A549 (cell line): ENCODE data around the gene MYOM1. TPM values are rescaled to one million over a fixed set of nuclear protein-coding genes. Genes with fewer than 3 reads are reported as not detected.

Experiments used
- ATAC-seq, 2 experiments: fragments of 200-7000 bp in 1 of 2; fragments of >200 bp in 1 of 2; cut with Nextera tagmentation in 1 of 2; cut with Tn5 transposase in 1 of 2; 3 replicates each; pipeline versions ENCODE4 v1.8.0 to v1.9.1; 2018 to 2020; ENCODE audit warnings: mild to moderate bottlenecking in 1 of 2, moderate library complexity in 1 of 2
- CTCF ChIA-PET: fragments of 300-600 bp; sonication (Branson Sonifier 250); formaldehyde crosslinking; extraction: SDS; loops from one replicate; lab custom pipeline; 2021; ENCODE audit warnings: antibody characterized with exemption, inconsistent platforms; lab: Yijun Ruan, JAX
- POLR2A ChIA-PET: fragments of 350-600 bp; formaldehyde crosslinking; extraction: SDS; loops from one replicate; lab custom pipeline; 2021; ENCODE audit warnings: antibody characterized with exemption, inconsistent platforms; lab: Yijun Ruan, JAX
- DNase-seq, 2 experiments: peaks; one replicate each; pipeline versions ENCODE4 v3.0.0 to v3.0.0-alpha.2; 2011 to 2016; ENCODE audit warnings: low read depth in 1 of 2, low spot score in 1 of 2
- FAIRE-seq: peaks from 2 replicates; lab custom pipeline; 2011; peaks lifted over from hg19 to GRCh38; lab: Jason Lieb, UNC
- H3K27ac ChIP-seq, 2 experiments: fragments of >200 bp; sonication (Bioruptor Twin); formaldehyde crosslinking; 3 replicates each; pipeline ENCODE4 v1.5.1; 2016 to 2017
- H3K4me1 ChIP-seq: fragments of >200 bp; sonication (Bioruptor Twin); formaldehyde crosslinking; 3 replicates; pipeline ENCODE4 v1.6.1; 2016
- H3K4me2 ChIP-seq: fragments of >200 bp; sonication (Bioruptor Twin); formaldehyde crosslinking; 3 replicates; pipeline ENCODE4 v1.6.1; 2016
- H3K4me3 ChIP-seq: fragments of >200 bp; sonication (Bioruptor Twin); formaldehyde crosslinking; 3 replicates; pipeline ENCODE4 v1.5.1; 2016
- H3K9me3 ChIP-seq: fragments of >200 bp; sonication (Bioruptor Twin); formaldehyde crosslinking; 3 replicates; pipeline ENCODE4 v1.6.1; 2016
- BHLHE40 ChIP-seq: IDR thresholded peaks from 2 replicates; pipeline ENCODE4 v1.6.1; 2012; ENCODE audit warnings: low read depth, low read length, inconsistent platforms
- CBX2 ChIP-seq: fragments of 200-600 bp; sonication (generic); IDR thresholded peaks from 2 replicates; pipeline ENCODE4 v1.6.1; 2016; ENCODE audit warnings: low read depth, mild to moderate bottlenecking, borderline replicate concordance
- CHD2 ChIP-seq: fragments of 150-350 bp; IDR thresholded peaks from 2 replicates; pipeline ENCODE4 v1.6.1; 2014; ENCODE audit warnings: low read length; ENCODE audit not compliant: partially characterized antibody
- E2F6 ChIP-seq: IDR thresholded peaks from 2 replicates; pipeline ENCODE4 v1.6.1; 2012; ENCODE audit warnings: low read depth, borderline replicate concordance
- EHF ChIP-seq: fragments of 250-450 bp; sonication (Bioruptor Pico); IDR thresholded peaks from 2 replicates; pipeline ENCODE4 v1.5.0; 2020; ENCODE audit warnings: mild to moderate bottlenecking
- EHMT2 ChIP-seq: fragments of 200-600 bp; sonication (generic); IDR thresholded peaks from 2 replicates; pipeline ENCODE4 v1.6.1; 2016; ENCODE audit warnings: antibody characterized with exemption, low read depth, mild to moderate bottlenecking, moderate library complexity
- ELK1 ChIP-seq: fragments of 150-350 bp; IDR thresholded peaks from 2 replicates; pipeline ENCODE4 v1.6.1; 2014; ENCODE audit warnings: low read depth, mild to moderate bottlenecking, low read length
- EP300 ChIP-seq, 2 experiments: fragments of >200 bp; sonication (Bioruptor Twin); formaldehyde crosslinking; IDR thresholded peaks; 2 replicates in 1 of 2; 3 replicates in 1 of 2; pipeline ENCODE4 v1.6.1; 2016 to 2017
- ESRRA ChIP-seq: fragments of 150-350 bp; IDR thresholded peaks from 2 replicates; pipeline ENCODE4 v1.6.1; 2014; ENCODE audit warnings: mild to moderate bottlenecking, low read length, borderline replicate concordance
- FOSB ChIP-seq: fragments of 250-450 bp; sonication (Bioruptor Pico); IDR thresholded peaks from 2 replicates; pipeline ENCODE4 v1.5.0; 2020; ENCODE audit warnings: mild to moderate bottlenecking, moderate library complexity
- FOSL2 ChIP-seq, 2 experiments: fragments of 450-650 bp in 1 of 2; fragments of >200 bp in 1 of 2; sonication (Bioruptor Twin) in 1 of 2; formaldehyde crosslinking; IDR thresholded peaks; 2 replicates each; pipeline versions ENCODE4 v1.5.0 to v1.6.1; 2016 to 2020; ENCODE audit warnings: mild to moderate bottlenecking in 1 of 2, moderate library complexity in 1 of 2
- FOXS1 ChIP-seq: fragments of 250-450 bp; sonication (Bioruptor Pico); IDR thresholded peaks from 2 replicates; pipeline ENCODE4 v1.5.0; 2020; ENCODE audit warnings: mild to moderate bottlenecking, moderate library complexity
- GATA3 ChIP-seq: IDR thresholded peaks from 2 replicates; pipeline ENCODE4 v1.6.1; 2012; ENCODE audit warnings: borderline replicate concordance
- HDAC2 ChIP-seq: fragments of 200-600 bp; sonication (generic); IDR thresholded peaks from 2 replicates; pipeline ENCODE4 v1.6.1; 2016
- HEYL ChIP-seq: fragments of 250-450 bp; sonication (Bioruptor Pico); IDR thresholded peaks from 2 replicates; pipeline ENCODE4 v1.8.0; 2021; ENCODE audit warnings: mild to moderate bottlenecking, moderate library complexity
- HMGXB4 ChIP-seq: fragments of 250-450 bp; sonication (Bioruptor Pico); IDR thresholded peaks from 2 replicates; pipeline ENCODE4 v1.5.0; 2021; ENCODE audit warnings: mild to moderate bottlenecking, moderate library complexity, borderline replicate concordance
- HOXB13 ChIP-seq: fragments of 250-450 bp; sonication (Bioruptor Pico); IDR thresholded peaks from 2 replicates; pipeline ENCODE4 v1.5.0; 2020; ENCODE audit warnings: low read depth, mild to moderate bottlenecking, moderate library complexity
- JUN ChIP-seq, 2 experiments: fragments of >200 bp; sonication (Bioruptor Twin); formaldehyde crosslinking; IDR thresholded peaks; 2 replicates in 1 of 2; 3 replicates in 1 of 2; pipeline ENCODE4 v1.6.1; 2016 to 2017
- KDM5A ChIP-seq: fragments of 200-600 bp; sonication (generic); IDR thresholded peaks from 2 replicates; pipeline ENCODE4 v1.6.1; 2016; ENCODE audit warnings: antibody characterized with exemption, mild to moderate bottlenecking
- MAFK ChIP-seq: fragments of 450-650 bp; IDR thresholded peaks from 2 replicates; pipeline ENCODE4 v1.6.1; 2014; ENCODE audit not compliant: partially characterized antibody
- MYC ChIP-seq: IDR thresholded peaks from 2 replicates; pipeline ENCODE4 v1.6.1; 2012; ENCODE audit warnings: mild to moderate bottlenecking, inconsistent platforms, low read length, improper control_type of control experiment, borderline replicate concordance
- POLR2A ChIP-seq: IDR thresholded peaks from 2 replicates; pipeline ENCODE4 v1.6.1; 2012; ENCODE audit warnings: mild to moderate bottlenecking, low read length
- RAD21 ChIP-seq, 2 experiments: fragments of >200 bp in 1 of 2; sonication (Bioruptor Twin) in 1 of 2; formaldehyde crosslinking in 1 of 2; IDR thresholded peaks in 1 of 2; conservative IDR thresholded peaks in 1 of 2; 2 replicates in 1 of 2; 3 replicates in 1 of 2; pipeline ENCODE4 v1.6.1; 2012 to 2018; ENCODE audit warnings: inconsistent platforms in 1 of 2
- RARB ChIP-seq: fragments of 250-450 bp; sonication (Bioruptor Pico); IDR thresholded peaks from 2 replicates; pipeline ENCODE4 v1.8.0; 2021; ENCODE audit warnings: mild to moderate bottlenecking, moderate library complexity
- RCOR1 ChIP-seq: fragments of 150-350 bp; IDR thresholded peaks from 2 replicates; pipeline ENCODE4 v1.6.1; 2014; ENCODE audit warnings: antibody characterized with exemption, low read length, low read depth
- REST ChIP-seq: fragments of 200-600 bp; sonication (generic); IDR thresholded peaks from 2 replicates; pipeline ENCODE4 v1.6.1; 2016; ENCODE audit warnings: antibody characterized with exemption, mild to moderate bottlenecking, moderate library complexity
- RFX5 ChIP-seq: fragments of 450-650 bp; IDR thresholded peaks from 2 replicates; pipeline ENCODE4 v1.7.1; 2014; ENCODE audit warnings: antibody characterized with exemption, mild to moderate bottlenecking, moderate library complexity
- SREBF2 ChIP-seq: fragments of 450-650 bp; IDR thresholded peaks from 2 replicates; pipeline ENCODE4 v1.6.1; 2014; ENCODE audit warnings: mild to moderate bottlenecking, moderate library complexity
- TFCP2L1 ChIP-seq: fragments of 250-450 bp; sonication (Bioruptor Pico); IDR thresholded peaks from 2 replicates; pipeline ENCODE4 v1.5.0; 2021; ENCODE audit warnings: mild to moderate bottlenecking
- TP53 ChIP-seq: fragments of 250-450 bp; sonication (Bioruptor Pico); IDR thresholded peaks from 2 replicates; pipeline ENCODE4 v1.5.0; 2021; ENCODE audit warnings: mild to moderate bottlenecking, moderate library complexity
- ZNF302 ChIP-seq: fragments of 250-450 bp; sonication (Bioruptor Pico); IDR thresholded peaks from 2 replicates; pipeline ENCODE4 v1.9.0; 2021; ENCODE audit warnings: inconsistent platforms, mild to moderate bottlenecking, moderate library complexity
- WGBS: methylation state at CpG from one replicate; pipeline ENCODE4 v1.1.6; 2017; ENCODE audit errors: missing lambda C conversion rate; 5-methylcytosine and 5-hydroxymethylcytosine counted together
- polyA plus RNA-seq, 4 experiments: library from polyadenylated mRNA; depleted of rRNA in 3 of 4; stranded (reverse); fragments of >200 nt; fragmentation: RNase III in 1 of 4; extraction: RNeasy Plus Mini Kit Qiagen cat#74134 plus additional on column Dnase treatment in 1 of 4; gene quantifications; 2 replicates in 3 of 4; 3 replicates in 1 of 4; pipeline ENCODE4 v1.2.3, GENCODE V29; 2011 to 2017

The MYOM1 gene
- polyA plus RNA-seq, 2 of the 4 experiments (the other 2 are of a cell fraction) = 0.18 to 0.30 TPM

- H3K4me2 ChIP-seq = no peak overlapping the region
- H3K4me3 ChIP-seq = no peak overlapping the region
- H3K9me3 ChIP-seq = no peaks in the 10 kb centered on the region
- no peak for FAIRE-seq
- no peaks in the 10 kb centered on the region for H3K4me1 ChIP-seq
- ChIA-PET CTCF (interaction anchor here (0.6 to 0.7 kb wide), 2 partner anchors 75 to 1502 kb away, joined by 3 read pairs; no protein-coding TSS in a partner anchor), POLR2A (no interaction called here)
- no peak for DNase-seq
- 60% methylated on average over 6 of the region's 6 CpGs for WGBS
- ATAC-seq = no peak
- TF ChIP-seq MYC = no peak
- TF ChIP-seq FOSL2 (IDR thresholded peaks at IDR 0.05) = no peak
- TF ChIP-seq FOSL2 (CRISPR knock-in tag; IDR thresholded peaks at IDR 0.05) = no peak
- no peak for TF ChIP-seq ESRRA
- TF ChIP-seq EHMT2 = no peak
- TF ChIP-seq CHD2 = no peak
- TF ChIP-seq TFCP2L1 (CRISPR knock-in tag) = no peak
- no peak for TF ChIP-seq HMGXB4
- TF ChIP-seq HOXB13 = no peak
- TF ChIP-seq HDAC2 = no peak
- TF ChIP-seq E2F6 = no peak
- no peak for TF ChIP-seq SREBF2
- TF ChIP-seq GATA3 = no peak
- no peak for TF ChIP-seq RCOR1
- H3K27ac ChIP-seq = no peak overlapping the region
These were observed 49.2 kb downstream of the MYOM1 start for GRCh38 chr18:3170441-3171161.

GRCh38 chr18:3164381-3164780 lies 55.4 kb downstream of the MYOM1 start:
- ATAC-seq = no peak
- POLR2A ChIA-PET = no interaction called here
- WGBS = 95% methylated on average over 4 of the region's 4 CpGs

More at GRCh38 chr18:3164381-3164780, 55.4 kb downstream of the MYOM1 start:
- TF ChIP-seq EHF (CRISPR knock-in tag) = no peak
- no peak for TF ChIP-seq FOXS1
- TF ChIP-seq HEYL (CRISPR knock-in tag) = no peak
- no peak for TF ChIP-seq BHLHE40
- TF ChIP-seq MAFK = no peak
- no peak for TF ChIP-seq TP53 (CRISPR knock-in tag)
- TF ChIP-seq POLR2A = no peak
- TF ChIP-seq RFX5 = no peak
- TF ChIP-seq CBX2 = no peak
- TF ChIP-seq ELK1 = no peak
- TF ChIP-seq ZNF302 = no peak
- no peak for TF ChIP-seq REST
- no peak for TF ChIP-seq JUN (IDR thresholded peaks at IDR 0.05)
- no peak for TF ChIP-seq KDM5A
- no peak for TF ChIP-seq RAD21 (conservative IDR thresholded peaks at IDR 0.05 in 1 of 2, IDR thresholded peaks at IDR 0.05 in 1 of 2)
- TF ChIP-seq RARB (CRISPR knock-in tag) = no peak
- TF ChIP-seq FOSB (CRISPR knock-in tag) = no peak
- TF ChIP-seq GATA3 = no peak
- no peak for TF ChIP-seq EP300 (IDR thresholded peaks at IDR 0.05)
- Histone ChIP-seq H3K27ac (no peak overlapping the region), H3K4me1 (no peaks in the 10 kb centered on the region), H3K4me2 (no peak overlapping the region), H3K9me3 (no peaks in the 10 kb centered on the region), H3K4me3 (no peak overlapping the region)
- DNase-seq = no peak
- FAIRE-seq = no peak
- CTCF ChIA-PET = interaction anchor here (1.2 kb wide), 1 partner anchor 10 kb away, joined by 3 read pairs; no protein-coding TSS in a partner anchor
